K562 (cell line): Measurements from ENCODE around the gene BRME1. TPM values are rescaled to one million over a fixed set of nuclear protein-coding genes. Genes with fewer than 3 reads are reported as not detected.

Experiments
- CHD4 ChIP-seq: fragments of 200-600 bp; sonication (generic); IDR thresholded peaks from 3 replicates; pipeline ENCODE4 v1.6.1; 2012; ENCODE audit warnings: low read depth, mild to moderate bottlenecking, mixed read lengths, low read length, inconsistent platforms; ENCODE audit not compliant: insufficient read depth, insufficient replicate concordance, poor library complexity, severe bottlenecking
- CXXC5 ChIP-seq: fragments of 250-450 bp; sonication (Bioruptor Pico); IDR thresholded peaks from 2 replicates; pipeline ENCODE4 v1.8.0; 2022; ENCODE audit warnings: inconsistent platforms, mild to moderate bottlenecking, moderate library complexity
- ELF2 ChIP-seq: fragments of 250-450 bp; sonication (Bioruptor Pico); IDR thresholded peaks from 2 replicates; pipeline ENCODE4 v1.5.0; 2021; ENCODE audit warnings: mild to moderate bottlenecking
- EP400 ChIP-seq: fragments of 450-650 bp; IDR thresholded peaks from 2 replicates; pipeline ENCODE4 v1.6.1; 2017; ENCODE audit warnings: antibody characterized with exemption, mild to moderate bottlenecking, moderate library complexity
- HMG20B ChIP-seq: fragments of 250-450 bp; sonication (Bioruptor Pico); IDR thresholded peaks from 2 replicates; pipeline ENCODE4 v1.5.0; 2021; ENCODE audit warnings: mild to moderate bottlenecking
- KDM4B ChIP-seq, 2 experiments: fragments of 450-650 bp in 1 of 2; sonication (generic) in 1 of 2; IDR thresholded peaks; 2 replicates each; pipeline ENCODE4 v1.6.1; 2016 to 2017; ENCODE audit warnings: borderline replicate concordance in 2 of 2, antibody characterized with exemption in 1 of 2, low read depth in 1 of 2, mild to moderate bottlenecking in 1 of 2
- MAZ ChIP-seq, 2 experiments: fragments of 450-650 bp in 1 of 2; sonication (generic) in 1 of 2; formaldehyde crosslinking; IDR thresholded peaks in 1 of 2; conservative IDR thresholded peaks in 1 of 2; 2 replicates each; pipeline versions ENCODE4 v1.4.0 to v1.5.0; 2020; ENCODE audit warnings: mild to moderate bottlenecking in 1 of 2, missing genetic modification reagents in 1 of 2
- MTF1 ChIP-seq: fragments of 250-450 bp; sonication (Bioruptor Pico); IDR thresholded peaks from 2 replicates; pipeline ENCODE4 v1.9.0; 2021; ENCODE audit warnings: moderate library complexity, mild to moderate bottlenecking, inconsistent platforms, borderline replicate concordance
- MYNN ChIP-seq, 2 experiments: sonication (generic); formaldehyde crosslinking in 1 of 2; IDR thresholded peaks; 2 replicates each; pipeline versions ENCODE4 v1.5.0 to v1.6.1; 2016 to 2020; ENCODE audit warnings: antibody characterized with exemption in 1 of 2, missing genetic modification reagents in 1 of 2
- RB1 ChIP-seq: fragments of 450-650 bp; IDR thresholded peaks from 2 replicates; pipeline ENCODE4 v1.6.1; 2017; ENCODE audit warnings: low read depth, mild to moderate bottlenecking
- RBFOX2 ChIP-seq: fragments of 200-400 bp; formaldehyde crosslinking; IDR thresholded peaks from 2 replicates; pipeline ENCODE4 v1.6.1; 2017; ENCODE audit warnings: low read depth, mild to moderate bottlenecking, low read length, moderate library complexity
- ZC3H4 ChIP-seq: sonication (generic); formaldehyde crosslinking; IDR thresholded peaks from 2 replicates; pipeline ENCODE4 v1.9.0; 2021; ENCODE audit warnings: missing genetic modification reagents, borderline replicate concordance
- ZNF431 ChIP-seq: sonication (generic); formaldehyde crosslinking; IDR thresholded peaks from 2 replicates; pipeline ENCODE4 v1.8.0; 2022; ENCODE audit warnings: mild to moderate bottlenecking, missing genetic modification reagents
- polyA plus RNA-seq, 8 experiments: library from polyadenylated mRNA; depleted of rRNA in 4 of 8; stranded (reverse) in 5 of 8; unstranded in 3 of 8; fragments of >200 nt; fragmentation: Nextera tagmentation in 2 of 8; fragmentation: Illumina TruSeq in 1 of 8; extraction: Ambion mirVana in 2 of 8; extraction: Trizol in 1 of 8; gene quantifications; 2 replicates each; pipeline versions ENCODE4 v1.2.1 to v1.2.3, GENCODE V29; 2011 to 2014; ENCODE audit warnings: inconsistent platforms in 1 of 8, missing spikeins in 1 of 8
- total RNA-seq, 7 experiments: library from RNA; depleted of rRNA in 6 of 7; stranded (reverse); fragments of >200 nt in 6 of 7; fragmentation: Illumina TruSeq in 2 of 7; extraction: Trizol in 2 of 7; gene quantifications; 2 replicates each; pipeline versions ENCODE4 v1.2.1 to v1.2.3, GENCODE V29; 2011 to 2021; ENCODE audit warnings: low replicate concordance in 1 of 7
- TF ChIP-seq, protein P1 (sequence below): sonication (generic); formaldehyde crosslinking; IDR thresholded peaks from 2 replicates; pipeline ENCODE4 v1.8.1; 2023; ENCODE audit warnings: missing genetic modification reagents, mild to moderate bottlenecking, borderline replicate concordance
- TF ChIP-seq, protein P2 (sequence below): sonication (generic); formaldehyde crosslinking; IDR thresholded peaks from 2 replicates; pipeline ENCODE4 v1.8.0; 2023; ENCODE audit warnings: mild to moderate bottlenecking, missing genetic modification reagents
- TF ChIP-seq, protein P3 (sequence below): sonication (generic); IDR thresholded peaks from 2 replicates; pipeline ENCODE4 v1.6.1; 2016

Gene BRME1
- total and polyA plus RNA-seq, 9 of the 15 experiments (the other 6 are each of a cell fraction or from before 2014, with no cell fraction given), result 0.75 to 6.1 (median 3.6) TPM

DNA sequence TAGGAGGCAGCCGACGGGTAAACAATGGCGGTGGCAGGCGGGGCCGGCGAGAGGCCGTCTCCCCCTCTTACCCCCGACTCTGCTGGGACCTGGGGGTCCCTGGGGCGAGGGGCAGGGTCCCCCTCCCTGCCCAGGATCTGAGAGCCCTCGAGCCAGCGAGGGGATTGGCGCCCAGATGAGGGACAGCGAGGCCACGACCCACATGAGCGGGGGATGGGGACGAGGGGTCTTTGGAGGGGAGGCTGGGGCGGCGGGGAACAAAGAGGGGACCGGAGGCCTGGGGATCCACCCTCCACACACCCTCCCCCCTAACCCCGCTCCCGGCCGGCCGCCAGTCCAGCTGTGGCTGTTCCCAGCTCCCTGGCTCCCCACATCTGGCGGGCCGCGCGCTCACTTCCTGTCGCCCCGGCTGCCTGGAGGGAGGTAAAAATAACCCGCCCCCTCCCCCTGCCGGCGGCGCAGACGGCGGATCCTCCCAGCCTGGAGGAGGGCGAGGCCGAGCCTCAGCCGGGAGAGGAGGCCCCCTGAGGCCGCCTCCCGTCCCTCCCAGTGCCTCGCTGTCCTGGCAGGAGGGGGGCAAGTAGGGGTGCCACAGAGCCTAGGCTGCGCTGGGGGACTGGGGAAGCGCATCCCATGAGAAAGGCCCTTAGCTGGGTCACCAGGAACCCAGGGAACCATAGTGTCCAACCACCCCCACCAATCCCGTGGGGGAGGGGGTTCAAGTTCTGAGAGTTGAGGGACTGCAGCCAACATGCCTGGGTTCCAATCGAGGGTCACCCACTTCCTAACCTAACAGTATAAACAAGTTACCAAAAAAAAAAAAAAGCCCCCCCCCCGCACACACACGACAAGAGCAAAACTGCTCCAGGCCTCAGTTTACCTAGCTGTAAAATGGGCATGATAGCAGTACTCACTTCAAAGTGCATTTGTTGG lies 58.2 kb downstream of the BRME1 start (continued):
- TF ChIP-seq MAZ (CRISPR knock-in tag; conservative IDR thresholded peaks at IDR 0.05 in 1 of 2, IDR thresholded peaks at IDR 0.05 in 1 of 2) (peak; percentile 89 to 93), KDM4B (IDR thresholded peaks at IDR 0.05; ENCODE audit: borderline replicate concordance in 2 of 2, low read depth in 1 of 2) (peak in 1 of 2 experiments; percentile 77; a peak in 1 of 4 replicates), ELF2 (no peak), EP400 (peak; percentile 56; the same call in 1 of the 2 replicates), ZNF431 (CRISPR knock-in tag) (0 out of 2 replicates have a peak, but pooled peaks have one; percentile 15), CHD4 (peak; percentile 100), CXXC5 (CRISPR knock-in tag) (peak; percentile 84), RB1 (peak; percentile 76), RBFOX2 (peak; percentile 92), MTF1 (CRISPR knock-in tag) (no peak), ZC3H4 (CRISPR knock-in tag) (peak; percentile 99), HMG20B (CRISPR knock-in tag) (no peak), MYNN (IDR thresholded peaks at IDR 0.05) (peak; percentile 82), MYNN (CRISPR knock-in tag; IDR thresholded peaks at IDR 0.05) (no peak)
- TF ChIP-seq, protein P1, sequence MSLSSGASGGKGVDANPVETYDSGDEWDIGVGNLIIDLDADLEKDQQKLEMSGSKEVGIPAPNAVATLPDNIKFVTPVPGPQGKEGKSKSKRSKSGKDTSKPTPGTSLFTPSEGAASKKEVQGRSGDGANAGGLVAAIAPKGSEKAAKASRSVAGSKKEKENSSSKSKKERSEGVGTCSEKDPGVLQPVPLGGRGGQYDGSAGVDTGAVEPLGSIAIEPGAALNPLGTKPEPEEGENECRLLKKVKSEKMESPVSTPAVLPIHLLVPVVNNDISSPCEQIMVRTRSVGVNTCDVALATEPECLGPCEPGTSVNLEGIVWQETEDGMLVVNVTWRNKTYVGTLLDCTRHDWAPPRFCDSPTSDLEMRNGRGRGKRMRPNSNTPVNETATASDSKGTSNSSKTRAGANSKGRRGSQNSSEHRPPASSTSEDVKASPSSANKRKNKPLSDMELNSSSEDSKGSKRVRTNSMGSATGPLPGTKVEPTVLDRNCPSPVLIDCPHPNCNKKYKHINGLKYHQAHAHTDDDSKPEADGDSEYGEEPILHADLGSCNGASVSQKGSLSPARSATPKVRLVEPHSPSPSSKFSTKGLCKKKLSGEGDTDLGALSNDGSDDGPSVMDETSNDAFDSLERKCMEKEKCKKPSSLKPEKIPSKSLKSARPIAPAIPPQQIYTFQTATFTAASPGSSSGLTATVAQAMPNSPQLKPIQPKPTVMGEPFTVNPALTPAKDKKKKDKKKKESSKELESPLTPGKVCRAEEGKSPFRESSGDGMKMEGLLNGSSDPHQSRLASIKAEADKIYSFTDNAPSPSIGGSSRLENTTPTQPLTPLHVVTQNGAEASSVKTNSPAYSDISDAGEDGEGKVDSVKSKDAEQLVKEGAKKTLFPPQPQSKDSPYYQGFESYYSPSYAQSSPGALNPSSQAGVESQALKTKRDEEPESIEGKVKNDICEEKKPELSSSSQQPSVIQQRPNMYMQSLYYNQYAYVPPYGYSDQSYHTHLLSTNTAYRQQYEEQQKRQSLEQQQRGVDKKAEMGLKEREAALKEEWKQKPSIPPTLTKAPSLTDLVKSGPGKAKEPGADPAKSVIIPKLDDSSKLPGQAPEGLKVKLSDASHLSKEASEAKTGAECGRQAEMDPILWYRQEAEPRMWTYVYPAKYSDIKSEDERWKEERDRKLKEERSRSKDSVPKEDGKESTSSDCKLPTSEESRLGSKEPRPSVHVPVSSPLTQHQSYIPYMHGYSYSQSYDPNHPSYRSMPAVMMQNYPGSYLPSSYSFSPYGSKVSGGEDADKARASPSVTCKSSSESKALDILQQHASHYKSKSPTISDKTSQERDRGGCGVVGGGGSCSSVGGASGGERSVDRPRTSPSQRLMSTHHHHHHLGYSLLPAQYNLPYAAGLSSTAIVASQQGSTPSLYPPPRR (CRISPR knock-in tag), result no peak
- TF ChIP-seq, protein P2, sequence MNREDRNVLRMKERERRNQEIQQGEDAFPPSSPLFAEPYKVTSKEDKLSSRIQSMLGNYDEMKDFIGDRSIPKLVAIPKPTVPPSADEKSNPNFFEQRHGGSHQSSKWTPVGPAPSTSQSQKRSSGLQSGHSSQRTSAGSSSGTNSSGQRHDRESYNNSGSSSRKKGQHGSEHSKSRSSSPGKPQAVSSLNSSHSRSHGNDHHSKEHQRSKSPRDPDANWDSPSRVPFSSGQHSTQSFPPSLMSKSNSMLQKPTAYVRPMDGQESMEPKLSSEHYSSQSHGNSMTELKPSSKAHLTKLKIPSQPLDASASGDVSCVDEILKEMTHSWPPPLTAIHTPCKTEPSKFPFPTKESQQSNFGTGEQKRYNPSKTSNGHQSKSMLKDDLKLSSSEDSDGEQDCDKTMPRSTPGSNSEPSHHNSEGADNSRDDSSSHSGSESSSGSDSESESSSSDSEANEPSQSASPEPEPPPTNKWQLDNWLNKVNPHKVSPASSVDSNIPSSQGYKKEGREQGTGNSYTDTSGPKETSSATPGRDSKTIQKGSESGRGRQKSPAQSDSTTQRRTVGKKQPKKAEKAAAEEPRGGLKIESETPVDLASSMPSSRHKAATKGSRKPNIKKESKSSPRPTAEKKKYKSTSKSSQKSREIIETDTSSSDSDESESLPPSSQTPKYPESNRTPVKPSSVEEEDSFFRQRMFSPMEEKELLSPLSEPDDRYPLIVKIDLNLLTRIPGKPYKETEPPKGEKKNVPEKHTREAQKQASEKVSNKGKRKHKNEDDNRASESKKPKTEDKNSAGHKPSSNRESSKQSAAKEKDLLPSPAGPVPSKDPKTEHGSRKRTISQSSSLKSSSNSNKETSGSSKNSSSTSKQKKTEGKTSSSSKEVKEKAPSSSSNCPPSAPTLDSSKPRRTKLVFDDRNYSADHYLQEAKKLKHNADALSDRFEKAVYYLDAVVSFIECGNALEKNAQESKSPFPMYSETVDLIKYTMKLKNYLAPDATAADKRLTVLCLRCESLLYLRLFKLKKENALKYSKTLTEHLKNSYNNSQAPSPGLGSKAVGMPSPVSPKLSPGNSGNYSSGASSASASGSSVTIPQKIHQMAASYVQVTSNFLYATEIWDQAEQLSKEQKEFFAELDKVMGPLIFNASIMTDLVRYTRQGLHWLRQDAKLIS (CRISPR knock-in tag), result peak; percentile 46; the same call in 1 of the 2 replicates
- TF ChIP-seq, protein P3, sequence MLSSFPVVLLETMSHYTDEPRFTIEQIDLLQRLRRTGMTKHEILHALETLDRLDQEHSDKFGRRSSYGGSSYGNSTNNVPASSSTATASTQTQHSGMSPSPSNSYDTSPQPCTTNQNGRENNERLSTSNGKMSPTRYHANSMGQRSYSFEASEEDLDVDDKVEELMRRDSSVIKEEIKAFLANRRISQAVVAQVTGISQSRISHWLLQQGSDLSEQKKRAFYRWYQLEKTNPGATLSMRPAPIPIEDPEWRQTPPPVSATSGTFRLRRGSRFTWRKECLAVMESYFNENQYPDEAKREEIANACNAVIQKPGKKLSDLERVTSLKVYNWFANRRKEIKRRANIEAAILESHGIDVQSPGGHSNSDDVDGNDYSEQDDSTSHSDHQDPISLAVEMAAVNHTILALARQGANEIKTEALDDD, result no peak; the same call in 1 of the 2 replicates
